H1 (cell line): Measurements from ENCODE around the gene C1QL2. TPM values are rescaled to one million over a fixed set of nuclear protein-coding genes. Genes with fewer than 3 reads are reported as not detected.

ENCODE experiments used
- EZH2 ChIP-seq: fragments of 200-600 bp; sonication (generic); IDR thresholded peaks from 2 replicates; pipeline ENCODE4 v1.7.1; 2012; ENCODE audit warnings: low read depth, mild to moderate bottlenecking, moderate library complexity, low read length, inconsistent platforms; ENCODE audit not compliant: severe bottlenecking
- polyA plus RNA-seq, 7 experiments: library from polyadenylated mRNA; depleted of rRNA in 3 of 7; stranded (reverse) in 5 of 7; unstranded in 2 of 7; fragments of >200 nt in 5 of 7; fragments of 200-250 nt in 2 of 7; gene quantifications; 1 replicate in 5 of 7; 2 replicates in 1 of 7; 4 replicates in 1 of 7; pipeline versions ENCODE4 v1.2.1 to v1.2.3, GENCODE V29; 2011 to 2013; ENCODE audit warnings: missing spikeins in 2 of 7, mixed read lengths in 2 of 7
- total RNA-seq: library from RNA; stranded (reverse); fragmentation: NEBNext Ultra II Directional; extraction: Animal tissue kit (Norgen Biotek cat#: 25700); gene quantifications from 2 replicates; pipeline ENCODE4 v1.2.1, GENCODE V29; 2021
- TF ChIP-seq, protein P1 (sequence below): IDR thresholded peaks from 2 replicates; pipeline ENCODE4 v1.6.1; 2012; ENCODE audit warnings: inconsistent platforms

Gene C1QL2
- total and polyA plus RNA-seq, 2 of the 8 experiments (the other 6 are each of a cell fraction or from before 2014, with no cell fraction given), result 0.80 to 0.88 TPM

GRCh38 chr2:119108186-119108585, 50.4 kb downstream of the C1QL2 start (continued):
- TF ChIP-seq, protein P1, sequence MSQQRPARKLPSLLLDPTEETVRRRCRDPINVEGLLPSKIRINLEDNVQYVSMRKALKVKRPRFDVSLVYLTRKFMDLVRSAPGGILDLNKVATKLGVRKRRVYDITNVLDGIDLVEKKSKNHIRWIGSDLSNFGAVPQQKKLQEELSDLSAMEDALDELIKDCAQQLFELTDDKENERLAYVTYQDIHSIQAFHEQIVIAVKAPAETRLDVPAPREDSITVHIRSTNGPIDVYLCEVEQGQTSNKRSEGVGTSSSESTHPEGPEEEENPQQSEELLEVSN, result no peak
- TF ChIP-seq EZH2, result no peak
